ENCODE data around the gene TRMT61A. TPM values are rescaled to one million over a fixed set of nuclear protein-coding genes. Genes with fewer than 3 reads are reported as not detected.
"Not testable (repeated sequence)": the region's sequence is repeated elsewhere in the genome, so short reads cannot be mapped to it uniquely, and the experiment has no call there.

TRMT61A gene
- total RNA-seq, 1 experiment from 2014 or later = 25.9 TPM

GRCh38 chr14:103525430-103526246, 3.4 kb upstream of the TRMT61A start:
- H3K4me3 Mint-ChIP-seq (ENCODE audit: low read depth, unreplicated experiment); H3K27ac Mint-ChIP-seq (ENCODE audit: unreplicated experiment); intact Hi-C loops (cut with micrococcal nuclease; ENCODE audit: unreplicated experiment); CTCF ChIA-PET; BruUV-seq (replicated peaks); H3K9me3 Mint-ChIP-seq (ENCODE audit: low read depth, unreplicated experiment); DNase-seq; H3K27me3 Mint-ChIP-seq (ENCODE audit: unreplicated experiment): not testable (repeated sequence)
- peaks cover 33% of the 10 kb centered on the region for H3K4me1 Mint-ChIP-seq (ENCODE audit: low read depth, unreplicated experiment)
- H3K36me3 Mint-ChIP-seq (ENCODE audit: insufficient read depth, unreplicated experiment) = peaks cover 45% of the 10 kb centered on the region

- intact Hi-C loops (cut with micrococcal nuclease; ENCODE audit: unreplicated experiment) = no loop called here
- peaks cover 33% of the 10 kb centered on the region for H3K4me1 Mint-ChIP-seq (ENCODE audit: low read depth, unreplicated experiment)
- CTCF ChIA-PET = no interaction called here
- H3K9me3 Mint-ChIP-seq (ENCODE audit: low read depth, unreplicated experiment) = no peaks in the 10 kb centered on the region
- peaks cover 45% of the 10 kb centered on the region for H3K36me3 Mint-ChIP-seq (ENCODE audit: insufficient read depth, unreplicated experiment)
- H3K4me3 Mint-ChIP-seq (ENCODE audit: low read depth, unreplicated experiment) = no peak overlapping the region
- H3K27me3 Mint-ChIP-seq (ENCODE audit: unreplicated experiment) = no peaks in the 10 kb centered on the region
- H3K27ac Mint-ChIP-seq (ENCODE audit: unreplicated experiment) = no peak overlapping the region
- TF ChIP-seq CTCF (IDR thresholded peaks at IDR 0.05; ENCODE audit: unreplicated experiment) = no peak
- no peak for DNase-seq
- BruUV-seq (replicated peaks) = no TSS peak
Observed at GRCh38 chr14:103526247-103526913, 2.6 kb upstream of the TRMT61A start.

GRCh38 chr14:103526914-103527248, 2.1 kb upstream of the TRMT61A start:
- BruUV-seq (replicated peaks) = no TSS peak
- Mint-ChIP-seq H3K36me3 (ENCODE audit: insufficient read depth, unreplicated experiment) (peaks cover 48% of the 10 kb centered on the region), H3K27ac (ENCODE audit: unreplicated experiment) (no peak overlapping the region), H3K4me1 (ENCODE audit: low read depth, unreplicated experiment) (peaks cover 33% of the 10 kb centered on the region), H3K27me3 (ENCODE audit: unreplicated experiment) (no peaks in the 10 kb centered on the region), H3K4me3 (ENCODE audit: low read depth, unreplicated experiment) (peak overlapping the region; percentile 74), H3K9me3 (ENCODE audit: low read depth, unreplicated experiment) (no peaks in the 10 kb centered on the region)
- CTCF ChIA-PET = no interaction called here
- TF ChIP-seq CTCF (IDR thresholded peaks at IDR 0.05; ENCODE audit: unreplicated experiment) = no peak
- no peak for DNase-seq
- intact Hi-C loops (cut with micrococcal nuclease; ENCODE audit: unreplicated experiment) = no loop called here

- Mint-ChIP-seq H3K4me1 (ENCODE audit: low read depth, unreplicated experiment) (peaks cover 33% of the 10 kb centered on the region), H3K27me3 (ENCODE audit: unreplicated experiment) (no peaks in the 10 kb centered on the region), H3K4me3 (ENCODE audit: low read depth, unreplicated experiment) (peak overlapping the region; percentile 74), H3K9me3 (ENCODE audit: low read depth, unreplicated experiment) (no peaks in the 10 kb centered on the region), H3K27ac (ENCODE audit: unreplicated experiment) (peak overlapping the region; percentile 54), H3K36me3 (ENCODE audit: insufficient read depth, unreplicated experiment) (peaks cover 51% of the 10 kb centered on the region)
- BruUV-seq (replicated peaks) = no TSS peak
- no peak for TF ChIP-seq CTCF (IDR thresholded peaks at IDR 0.05; ENCODE audit: unreplicated experiment)
- DNase-seq = no peak
- CTCF ChIA-PET = interaction anchor here (0.9 to 1.7 kb wide), 3 partner anchors 9 to 19 kb away, joined by 4 to 7 read pairs (median 5); no protein-coding TSS in a partner anchor
- intact Hi-C loops (cut with micrococcal nuclease; ENCODE audit: unreplicated experiment) = no loop called here
Observed at GRCh38 chr14:103527408-103528145, 1.4 kb upstream of the TRMT61A start.
